ENCODE results near the gene ZNF234. TPM values are rescaled to one million over a fixed set of nuclear protein-coding genes. Genes with fewer than 3 reads are reported as not detected.
"Not testable (repeated sequence)": the region's sequence is repeated elsewhere in the genome, so short reads cannot be mapped to it uniquely, and the experiment has no call there.

ZNF234 gene
- total RNA-seq, 1 donor from 2014 or later: 19.3 TPM

DNA sequence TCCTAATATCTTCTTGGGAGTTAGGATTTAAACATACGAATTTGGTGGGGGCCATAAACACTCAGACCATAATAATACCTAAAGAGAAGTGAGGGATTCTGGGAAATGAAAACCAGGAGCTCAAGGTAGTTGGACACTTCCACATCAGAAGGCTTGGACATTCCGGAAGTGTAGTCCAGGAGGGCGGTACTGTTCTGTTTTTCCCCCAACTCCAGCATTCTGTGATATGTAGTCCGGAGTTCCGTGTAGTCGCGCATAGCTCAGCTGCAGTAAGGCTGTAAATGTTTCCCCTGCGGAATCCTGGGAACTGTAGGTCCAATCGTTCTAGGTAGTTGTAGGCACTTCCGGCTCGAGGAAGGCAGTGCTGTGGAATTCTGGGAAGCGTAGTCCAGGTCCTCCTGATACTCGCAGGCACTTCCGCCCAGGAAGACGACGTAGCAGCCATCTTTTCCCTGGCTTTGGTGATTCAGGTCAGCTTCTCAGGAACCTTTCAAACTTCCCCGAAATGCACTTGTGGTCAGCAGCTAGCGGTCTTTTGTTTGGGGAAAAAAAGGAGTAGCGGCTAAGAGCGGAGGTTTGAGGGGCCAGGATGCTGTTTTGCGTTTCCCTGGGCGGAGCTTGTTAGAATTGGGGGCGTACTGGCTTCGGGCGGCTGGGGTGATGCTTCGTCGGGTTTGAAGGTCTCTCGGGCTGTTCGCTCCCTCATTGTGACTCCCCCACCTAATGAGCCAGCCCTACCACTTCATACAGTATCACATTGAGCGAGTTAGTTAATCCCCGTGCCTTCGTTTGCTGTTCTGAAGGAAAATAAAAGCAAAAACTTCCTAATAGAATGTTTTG is 23.5 kb downstream of the ZNF234 start, which contains the start of gene ZNF226:
Gene ZNF226, plus strand, starts transcription at position 428 of the 840 bp plus-strand sequence. CDS start 4,981 bp downstream, outside the sequence.
- Mint-ChIP-seq H3K36me3 (peaks cover 30% of the 10 kb centered on the region), H3K4me1 (peaks cover 22% of the 10 kb centered on the region), H3K27me3 (ENCODE audit: low read depth) (no peaks in the 10 kb centered on the region), H3K27ac (peak within 1 kb of the TSS; percentile 99), H3K9me3 (peaks cover 26% of the 10 kb centered on the region), H3K4me3 (peak within 1 kb of the TSS; percentile 96)
- peak; percentile 65 to 78 for DNase-seq (ENCODE audit: low spot score in 2 of 2, unreplicated experiment in 2 of 2)
- TF ChIP-seq, protein P1, sequence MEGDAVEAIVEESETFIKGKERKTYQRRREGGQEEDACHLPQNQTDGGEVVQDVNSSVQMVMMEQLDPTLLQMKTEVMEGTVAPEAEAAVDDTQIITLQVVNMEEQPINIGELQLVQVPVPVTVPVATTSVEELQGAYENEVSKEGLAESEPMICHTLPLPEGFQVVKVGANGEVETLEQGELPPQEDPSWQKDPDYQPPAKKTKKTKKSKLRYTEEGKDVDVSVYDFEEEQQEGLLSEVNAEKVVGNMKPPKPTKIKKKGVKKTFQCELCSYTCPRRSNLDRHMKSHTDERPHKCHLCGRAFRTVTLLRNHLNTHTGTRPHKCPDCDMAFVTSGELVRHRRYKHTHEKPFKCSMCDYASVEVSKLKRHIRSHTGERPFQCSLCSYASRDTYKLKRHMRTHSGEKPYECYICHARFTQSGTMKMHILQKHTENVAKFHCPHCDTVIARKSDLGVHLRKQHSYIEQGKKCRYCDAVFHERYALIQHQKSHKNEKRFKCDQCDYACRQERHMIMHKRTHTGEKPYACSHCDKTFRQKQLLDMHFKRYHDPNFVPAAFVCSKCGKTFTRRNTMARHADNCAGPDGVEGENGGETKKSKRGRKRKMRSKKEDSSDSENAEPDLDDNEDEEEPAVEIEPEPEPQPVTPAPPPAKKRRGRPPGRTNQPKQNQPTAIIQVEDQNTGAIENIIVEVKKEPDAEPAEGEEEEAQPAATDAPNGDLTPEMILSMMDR (IDR thresholded peaks at IDR 0.05; ENCODE audit: unreplicated experiment): no peak

DNA sequence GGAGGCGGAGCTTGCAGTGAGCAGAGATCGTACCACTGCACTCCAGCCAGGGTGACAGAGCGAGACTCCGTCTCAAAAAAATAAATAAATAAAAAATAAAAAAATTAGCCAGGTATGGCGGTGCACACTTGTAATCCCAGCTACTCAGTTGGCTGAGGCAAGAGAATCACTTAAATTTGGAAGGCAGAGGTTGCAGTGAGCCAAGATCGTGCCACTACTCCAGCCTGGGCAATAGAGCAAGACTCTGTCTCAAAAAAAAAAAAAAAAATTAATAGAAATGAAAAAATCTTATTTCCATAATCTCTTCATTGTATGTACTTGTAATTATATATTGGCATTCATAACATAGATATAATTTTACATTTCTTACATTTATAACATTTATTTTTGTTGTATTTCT is 29.3 kb downstream of the ZNF234 start:
- peaks cover 79% of the 10 kb centered on the region for H3K36me3 Mint-ChIP-seq
- not testable (repeated sequence) for DNase-seq (ENCODE audit: low spot score in 2 of 2, unreplicated experiment in 2 of 2); H3K4me3 Mint-ChIP-seq; H3K27ac Mint-ChIP-seq; H3K27me3 Mint-ChIP-seq (ENCODE audit: low read depth)
- peaks cover 39% of the 10 kb centered on the region for H3K9me3 Mint-ChIP-seq
- peaks cover 19% of the 10 kb centered on the region for H3K4me1 Mint-ChIP-seq

DNA sequence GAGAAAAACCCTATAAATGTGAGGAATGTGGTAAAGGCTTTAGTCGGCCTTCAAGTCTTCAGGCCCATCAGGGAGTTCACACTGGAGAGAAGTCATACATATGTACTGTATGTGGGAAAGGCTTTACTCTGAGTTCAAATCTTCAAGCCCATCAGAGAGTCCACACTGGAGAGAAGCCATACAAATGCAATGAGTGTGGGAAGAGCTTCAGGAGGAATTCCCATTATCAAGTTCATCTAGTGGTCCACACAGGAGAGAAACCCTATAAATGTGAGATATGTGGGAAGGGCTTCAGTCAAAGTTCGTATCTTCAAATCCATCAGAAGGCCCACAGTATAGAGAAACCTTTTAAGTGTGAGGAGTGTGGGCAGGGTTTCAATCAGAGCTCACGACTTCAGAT is 35.2 kb downstream of the ZNF234 start:
- no peaks in the 10 kb centered on the region for H3K27me3 Mint-ChIP-seq (ENCODE audit: low read depth)
- H3K4me3 Mint-ChIP-seq: no peak overlapping the region
- peaks cover 78% of the 10 kb centered on the region for H3K9me3 Mint-ChIP-seq
- TF ChIP-seq, protein P1 (IDR thresholded peaks at IDR 0.05; ENCODE audit: unreplicated experiment): no peak
- H3K4me1 Mint-ChIP-seq: no peaks in the 10 kb centered on the region
- H3K36me3 Mint-ChIP-seq: peaks cover 71% of the 10 kb centered on the region
- H3K27ac Mint-ChIP-seq: no peak overlapping the region
- DNase-seq (ENCODE audit: low spot score in 2 of 2, unreplicated experiment in 2 of 2): no peak

DNA sequence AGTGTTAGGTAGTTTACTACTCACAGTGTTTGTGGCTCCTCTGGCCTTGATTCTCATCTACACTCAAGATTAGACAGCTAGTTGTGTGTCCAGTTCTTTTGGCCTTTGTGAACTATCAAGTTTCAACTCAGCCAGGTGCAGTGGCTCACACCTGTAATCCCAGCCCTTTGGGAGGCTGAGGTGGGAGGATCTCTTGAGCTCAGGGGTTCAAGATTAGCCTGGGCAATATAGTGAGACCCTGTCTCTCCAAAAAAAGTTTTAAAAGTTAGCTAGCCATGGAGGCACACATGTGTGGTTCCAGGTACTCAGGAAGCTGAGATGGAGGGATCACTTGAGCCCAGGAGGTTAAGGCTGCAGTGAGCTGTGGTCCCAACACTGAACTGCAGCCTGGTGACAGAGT is 39.6 kb downstream of the ZNF234 start:
- H3K4me3 Mint-ChIP-seq: no peak overlapping the region
- DNase-seq (ENCODE audit: low spot score in 2 of 2, unreplicated experiment in 2 of 2): no peak
- peaks cover 27% of the 10 kb centered on the region for H3K36me3 Mint-ChIP-seq
- H3K4me1 Mint-ChIP-seq: no peaks in the 10 kb centered on the region
- H3K27me3 Mint-ChIP-seq (ENCODE audit: low read depth): no peaks in the 10 kb centered on the region
- TF ChIP-seq, protein P1 (IDR thresholded peaks at IDR 0.05; ENCODE audit: unreplicated experiment): no peak
- peaks cover 75% of the 10 kb centered on the region for H3K9me3 Mint-ChIP-seq
- H3K27ac Mint-ChIP-seq: no peak overlapping the region

DNA sequence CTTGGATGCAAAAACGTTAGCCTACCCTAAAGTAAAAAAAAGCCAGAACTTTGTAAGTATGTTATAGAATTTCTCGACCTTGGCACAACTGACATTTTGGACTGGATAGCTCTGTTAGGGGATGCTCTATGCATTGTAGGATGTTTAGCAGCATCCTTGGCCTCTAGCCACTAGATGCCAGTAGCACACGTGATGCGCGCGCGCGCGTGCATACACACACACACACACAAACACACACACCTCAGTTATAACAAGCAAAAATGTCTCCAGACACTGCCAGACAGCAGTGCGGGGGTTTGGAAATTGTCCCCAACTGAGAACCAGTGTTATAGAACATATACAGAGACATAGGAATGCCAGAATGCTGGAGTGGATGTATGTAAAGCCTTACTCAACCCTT is 40.8 kb downstream of the ZNF234 start:
- TF ChIP-seq, protein P1 (IDR thresholded peaks at IDR 0.05; ENCODE audit: unreplicated experiment): no peak
- Mint-ChIP-seq H3K9me3 (peaks cover 74% of the 10 kb centered on the region), H3K36me3 (peaks cover 15% of the 10 kb centered on the region), H3K4me3 (no peak overlapping the region), H3K27me3 (ENCODE audit: low read depth) (no peaks in the 10 kb centered on the region), H3K4me1 (no peaks in the 10 kb centered on the region), H3K27ac (no peak overlapping the region)
- no peak for DNase-seq (ENCODE audit: low spot score in 2 of 2, unreplicated experiment in 2 of 2)

DNA sequence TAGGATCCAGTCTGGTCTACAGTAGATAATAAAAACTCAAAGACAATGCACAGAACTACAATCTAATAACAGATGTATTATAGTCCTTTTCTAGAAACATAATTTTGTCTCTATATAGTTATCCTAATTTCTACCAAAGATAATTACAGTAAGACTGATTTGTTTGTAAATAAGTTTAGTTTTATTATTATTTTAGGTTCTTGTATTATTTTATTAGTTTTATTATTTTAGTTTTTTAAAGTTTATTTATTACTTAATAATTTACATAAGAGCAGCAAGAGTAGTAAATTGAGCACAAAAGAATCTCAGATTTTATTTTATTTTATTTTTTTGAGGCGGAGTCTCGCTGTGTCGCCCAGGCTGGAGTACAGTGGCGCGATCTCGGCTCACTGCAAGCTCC is 48.7 kb downstream of the ZNF234 start:
- Mint-ChIP-seq H3K27ac (no peak overlapping the region), H3K4me1 (no peaks in the 10 kb centered on the region), H3K36me3 (peaks cover 3% of the 10 kb centered on the region), H3K27me3 (ENCODE audit: low read depth) (peaks cover 2% of the 10 kb centered on the region), H3K4me3 (no peak overlapping the region), H3K9me3 (peaks cover 60% of the 10 kb centered on the region)
- TF ChIP-seq, protein P1 (IDR thresholded peaks at IDR 0.05; ENCODE audit: unreplicated experiment): no peak
- no peak for DNase-seq (ENCODE audit: low spot score in 2 of 2, unreplicated experiment in 2 of 2)

Measured in mesothelial cell of epicardium (in vitro differentiated cells).